ENCODE data around the gene PLEKHM3.

GRCh38 chr2:207930747-207931146, 94.6 kb downstream of the PLEKHM3 start:
- no peak for TF ChIP-seq EZH2phosphoT487 (IDR thresholded peaks at IDR 0.05; ENCODE audit: insufficient read depth, low read depth)
- no peak for TF ChIP-seq EZH2 (IDR thresholded peaks at IDR 0.05; ENCODE audit: insufficient read depth, poor library complexity, severe bottlenecking)
